ENCODE results near the gene FAM107A.
"Not testable (repeated sequence)": the region's sequence is repeated elsewhere in the genome, so short reads cannot be mapped to it uniquely, and the experiment has no call there.

FAM107A gene

GRCh38 chr3:58535531-58536500 lies 41.4 kb downstream of the FAM107A start:
- DNase-seq: peak; percentile 51

- no peak for DNase-seq
These were observed 42.3 kb downstream of the FAM107A start for GRCh38 chr3:58534592-58535494.

- DNase-seq: peak; percentile 66
These were observed 44.4 kb downstream of the FAM107A start for GRCh38 chr3:58532794-58533220.

DNA sequence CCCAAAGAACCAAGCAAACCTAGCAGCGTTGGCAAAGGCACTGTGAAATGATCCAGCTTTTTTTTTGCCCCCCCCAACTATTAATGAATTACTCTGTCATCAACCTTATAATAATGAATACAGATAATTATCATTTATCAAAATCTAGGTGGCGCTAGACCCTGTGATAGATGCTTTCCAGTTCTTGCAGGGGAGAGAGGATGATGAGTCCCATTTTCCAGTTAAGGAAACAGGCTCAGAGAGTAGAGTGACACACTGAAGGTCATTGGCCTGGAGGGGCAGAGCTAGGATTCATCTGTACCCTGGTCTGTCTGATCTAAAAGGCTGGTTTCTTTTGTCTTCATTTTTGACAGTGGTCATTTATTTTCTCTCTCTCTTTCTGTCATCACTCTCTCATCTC lies 45.2 kb downstream of the FAM107A start:
- DNase-seq: no peak

GRCh38 chr3:58531555-58531954 lies 45.6 kb downstream of the FAM107A start:
- DNase-seq: no peak

GRCh38 chr3:58530354-58530865 lies 46.8 kb downstream of the FAM107A start:
- DNase-seq: no peak

- no peak for DNase-seq
These were observed 47.5 kb downstream of the FAM107A start for GRCh38 chr3:58529516-58530353.

DNA sequence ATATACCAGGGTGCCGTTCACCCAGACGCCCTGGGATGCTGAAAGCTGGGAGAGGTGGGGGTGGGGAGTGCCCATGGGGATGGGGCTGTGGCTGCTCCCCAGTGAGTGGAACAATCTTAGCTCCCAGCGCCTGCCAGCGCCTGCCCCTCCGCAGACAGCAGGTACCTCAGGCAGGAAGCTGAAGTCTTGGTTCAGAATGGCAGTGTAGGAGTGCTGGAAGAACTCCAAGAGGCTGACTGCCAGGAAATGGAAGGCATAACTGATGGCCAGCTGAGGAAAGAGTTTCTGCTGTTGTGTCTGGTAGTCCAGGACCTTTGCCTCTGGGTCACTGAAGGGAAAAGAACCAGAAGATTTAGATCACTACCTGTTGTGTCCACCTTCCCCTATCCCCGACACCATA lies 48.6 kb downstream of the FAM107A start:
- peak; percentile 43 for DNase-seq

DNA sequence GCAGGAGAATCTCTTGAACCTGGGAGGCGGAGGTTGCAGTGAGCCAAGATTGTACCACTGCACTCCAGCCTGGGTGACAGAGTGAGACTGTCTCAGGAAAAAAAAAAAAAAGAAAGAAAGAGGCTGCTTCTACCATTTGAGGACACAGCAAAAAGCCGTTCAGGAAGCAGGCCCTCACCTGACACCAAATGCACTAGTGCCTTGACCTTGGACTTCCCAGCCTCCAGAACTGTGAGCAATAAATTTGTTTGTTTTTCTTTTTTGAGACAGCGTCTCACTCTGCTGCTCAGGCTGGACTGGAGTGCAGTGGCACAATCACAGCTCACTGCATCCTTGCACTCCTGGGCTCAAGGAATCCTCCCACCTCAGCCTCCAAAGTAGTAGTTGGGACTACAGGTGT lies 49.8 kb downstream of the FAM107A start:
- DNase-seq: not testable (repeated sequence)

DNA sequence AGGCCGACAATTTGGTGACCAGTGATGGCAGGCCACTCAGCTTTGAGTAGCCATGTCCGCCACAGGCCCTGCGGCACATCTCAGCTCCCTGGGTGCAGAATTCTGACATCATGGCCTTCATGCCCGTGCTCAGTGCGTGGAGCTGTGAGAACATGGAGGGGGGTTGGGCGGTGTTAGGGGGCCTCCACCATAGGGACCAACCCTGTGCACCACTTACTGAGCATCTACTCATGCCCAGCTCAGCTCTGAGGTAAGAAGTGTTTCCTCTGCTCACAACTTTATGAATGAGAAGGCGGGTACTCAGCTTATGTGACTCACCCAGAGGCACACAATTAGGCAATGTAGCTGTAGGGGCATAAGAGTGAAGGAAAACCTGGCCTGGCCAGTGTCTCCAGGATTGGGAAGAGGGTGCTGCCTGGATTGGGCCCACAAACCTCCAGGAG lies 50.7 kb downstream of the FAM107A start:
- peak; percentile 88 for DNase-seq

GRCh38 chr3:58524326-58524888 lies 52.8 kb downstream of the FAM107A start:
- DNase-seq: no peak

DNA sequence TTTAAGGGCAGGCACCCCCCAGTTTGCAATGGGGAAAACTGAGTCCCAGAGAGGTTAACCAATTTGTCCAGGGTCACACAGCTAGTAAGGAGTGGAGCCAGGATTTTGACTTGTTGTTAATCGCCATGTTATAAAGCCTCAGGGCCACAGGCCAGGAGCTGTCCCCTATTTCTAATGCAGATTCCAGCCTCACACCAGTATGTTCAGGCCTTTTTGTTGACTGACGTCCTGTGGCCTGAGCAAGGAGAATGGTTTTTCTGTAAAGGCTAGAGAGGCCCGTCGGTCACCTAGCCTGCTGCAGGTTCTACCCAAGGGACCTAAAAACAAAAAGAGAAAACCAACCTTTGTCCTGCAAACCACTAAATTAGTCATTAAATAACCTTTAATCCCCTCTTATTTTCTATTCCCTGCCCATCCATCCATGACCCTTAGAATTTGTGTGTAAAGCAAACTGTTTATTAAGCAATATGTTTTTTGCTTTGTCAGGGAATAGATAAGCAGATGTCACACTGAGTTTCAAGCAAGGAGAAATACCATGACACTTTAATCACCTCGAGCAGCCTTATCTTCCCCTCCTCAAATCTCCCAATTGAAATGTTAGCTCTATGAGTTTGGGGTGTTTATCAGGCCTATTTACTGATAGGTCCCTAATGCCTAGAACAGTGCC lies 54.3 kb downstream of the FAM107A start:
- no peak for DNase-seq

DNA sequence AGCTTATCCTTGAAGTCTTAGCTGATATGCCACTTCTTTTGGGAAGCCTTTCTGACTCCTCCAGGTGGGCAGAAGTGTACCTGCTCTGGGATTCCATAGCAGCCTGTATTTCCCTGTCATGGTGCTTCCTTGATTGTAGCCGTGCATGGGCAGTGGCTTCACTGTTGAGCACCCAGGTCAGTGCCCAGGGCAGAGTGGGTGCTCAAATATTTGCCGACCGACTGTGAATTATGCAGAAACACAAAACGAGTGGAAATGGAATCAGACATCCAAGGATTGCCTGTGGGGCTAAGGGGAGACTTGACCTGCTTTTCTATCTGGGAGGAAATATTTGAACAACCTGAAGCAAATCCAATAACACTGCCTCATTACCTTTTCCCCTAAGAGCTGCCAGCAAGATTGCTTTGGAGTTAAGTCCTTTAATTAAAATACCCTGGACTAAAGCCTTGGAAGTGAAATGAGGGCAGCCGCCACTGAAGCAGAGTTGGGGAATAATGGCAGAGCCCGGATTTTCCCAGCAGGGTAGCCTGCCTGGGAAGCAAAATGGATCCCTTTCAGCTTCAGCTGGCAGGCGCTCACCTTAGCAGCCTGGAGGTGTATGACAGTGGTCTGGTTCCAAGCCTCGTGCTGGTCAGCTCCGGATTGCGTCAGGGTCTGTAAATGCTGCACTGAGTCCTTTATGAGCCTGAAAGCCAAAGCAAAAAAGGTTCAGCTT lies 55.1 kb downstream of the FAM107A start:
- DNase-seq: no peak

GRCh38 chr3:58521336-58521670 lies 55.9 kb downstream of the FAM107A start:
- no peak for DNase-seq

GRCh38 chr3:58520403-58521335 lies 56.5 kb downstream of the FAM107A start:
- peak; percentile 58 for DNase-seq

- no peak for DNase-seq
These were observed 57.4 kb downstream of the FAM107A start for GRCh38 chr3:58519668-58520402.

DNA sequence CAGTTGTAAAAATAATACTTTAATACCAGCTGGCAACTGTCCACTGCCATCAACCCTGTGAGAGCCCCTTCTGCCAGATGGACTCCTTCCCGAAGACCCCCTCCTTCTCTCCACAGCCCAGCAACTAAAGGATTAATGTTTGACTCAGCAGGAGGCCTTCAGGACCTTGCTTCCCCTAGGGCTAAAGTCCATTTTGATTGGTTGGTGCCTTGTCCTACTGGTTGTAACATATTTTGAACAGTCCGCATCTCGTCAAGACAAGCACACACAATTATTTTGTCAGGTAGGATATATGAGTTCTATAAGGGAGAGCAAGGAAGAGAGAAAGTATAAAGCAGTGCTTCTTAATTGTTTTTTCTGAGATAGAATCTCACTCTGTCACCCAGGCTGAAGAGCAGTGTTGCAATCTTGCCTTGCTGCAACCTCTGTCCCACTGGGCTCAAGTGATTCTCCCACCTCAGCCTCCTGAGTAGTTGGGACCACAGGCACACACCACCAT lies 58.9 kb downstream of the FAM107A start:
- DNase-seq: no peak

GRCh38 chr3:58514405-58514804 lies 62.8 kb downstream of the FAM107A start:
- no peak for DNase-seq
